Measurements from ENCODE around the gene STOX2.

- TF ChIP-seq EZH2 (IDR thresholded peaks at IDR 0.05) (no peak), POLR2AphosphoS5 (IDR thresholded peaks at IDR 0.05; ENCODE audit: borderline replicate concordance, low read depth, low read length) (no peak)
Observed at GRCh38 chr4:183876268-183876934, 28.7 kb upstream of the STOX2 start.

Data from SK-N-MC (cell line).